GM19455 (cell line): ENCODE data around the gene DPYSL3.

Experiments used
- ATAC-seq: cut with Tn5 transposase; IDR thresholded peaks from one replicate; pipeline ENCODE4 v1.9.1; 2021; ENCODE audit not compliant: unreplicated experiment

The DPYSL3 gene

DNA sequence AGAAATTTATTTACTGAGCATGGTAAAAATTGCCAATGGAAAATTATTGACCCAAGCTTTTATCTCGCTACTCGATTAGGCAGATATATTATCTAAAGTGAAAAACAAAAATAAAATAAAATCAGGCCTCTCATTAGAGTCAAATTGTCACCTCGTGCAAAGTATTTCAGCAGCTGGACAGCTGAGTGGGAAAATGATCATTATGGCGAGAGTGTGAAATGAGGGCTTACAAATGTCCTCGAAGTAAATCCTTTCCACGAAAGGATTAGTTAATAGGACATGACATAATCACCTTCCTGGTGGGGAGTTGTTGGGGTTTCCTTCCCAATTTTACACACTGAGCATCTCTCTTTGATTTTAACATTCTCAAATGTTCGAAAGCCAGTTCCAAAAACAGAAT, 5.4 kb upstream of the DPYSL3 start:
- no peak for ATAC-seq

- no peak for ATAC-seq
These were observed 3.0 kb upstream of the DPYSL3 start for GRCh38 chr5:147512659-147513379.

GRCh38 chr5:147510885-147511284, 1.0 kb upstream of the DPYSL3 start:
- ATAC-seq = no peak

- no peak for ATAC-seq
These were observed 693 bp downstream of the DPYSL3 start for GRCh38 chr5:147509041-147509709.

DNA sequence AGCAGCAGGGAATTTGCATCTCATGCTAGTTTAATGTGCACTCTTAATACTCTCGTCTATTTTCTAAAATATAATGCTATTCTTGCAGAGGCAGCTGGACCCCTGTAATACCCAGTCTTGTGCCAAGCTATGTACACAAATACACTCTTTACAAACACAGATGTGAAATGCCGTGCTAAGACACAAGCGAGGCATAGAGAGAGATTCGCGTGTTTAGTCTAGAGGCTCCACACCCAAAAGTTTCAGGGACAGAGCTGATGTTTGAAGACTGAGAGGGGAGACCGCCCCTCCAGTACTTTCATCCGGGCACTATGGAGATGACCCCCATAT, 1.2 kb downstream of the DPYSL3 start:
- no peak for ATAC-seq

DNA sequence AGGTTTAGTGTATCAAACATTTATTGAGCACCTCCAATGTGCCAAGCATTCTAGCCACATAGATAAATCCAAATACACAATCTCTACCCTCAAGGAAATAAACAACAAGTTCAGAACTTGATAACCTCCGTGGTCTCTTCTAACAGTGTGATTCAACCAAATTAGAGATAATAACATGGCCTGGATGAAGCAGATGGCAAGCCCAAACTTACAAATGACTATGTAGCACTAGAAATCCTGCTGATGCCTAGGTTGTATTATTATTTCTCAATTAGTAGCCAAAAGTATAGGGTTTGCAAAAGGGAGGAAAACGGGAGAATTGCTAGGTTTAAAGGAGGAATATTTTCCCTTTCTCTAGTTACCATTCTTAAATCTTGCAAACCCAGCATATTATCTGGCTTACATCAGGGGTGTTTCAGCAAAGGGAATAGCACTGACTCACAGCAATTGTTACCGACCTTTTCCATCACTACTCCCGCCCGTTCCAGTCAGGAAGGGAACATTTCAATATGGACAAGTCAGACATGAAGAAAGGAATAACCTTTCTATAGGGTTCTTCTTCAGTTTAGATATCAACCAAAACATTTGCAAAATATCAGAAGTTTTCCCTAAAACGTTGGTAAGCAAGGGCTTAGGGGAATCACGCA, 2.3 kb downstream of the DPYSL3 start:
- ATAC-seq = no peak

DNA sequence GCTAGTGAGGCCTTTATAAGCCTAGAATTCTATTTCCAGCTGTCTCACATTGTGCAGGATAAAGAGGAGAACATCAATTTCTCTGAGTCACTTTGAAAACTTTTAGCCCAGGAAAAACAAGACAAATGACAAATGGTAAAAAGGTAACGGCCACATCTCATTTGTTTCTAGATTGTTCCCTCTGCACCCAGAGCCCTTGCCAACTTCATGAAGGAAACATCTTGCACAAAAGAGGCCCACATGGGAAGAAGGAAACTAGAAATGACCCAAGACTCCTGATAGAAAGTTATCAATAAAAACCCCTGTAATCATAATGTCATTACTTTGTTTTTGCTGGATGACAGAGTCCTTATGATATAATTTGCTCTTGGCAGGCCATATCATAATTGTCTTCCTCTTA, 5.3 kb downstream of the DPYSL3 start:
- ATAC-seq = no peak

DNA sequence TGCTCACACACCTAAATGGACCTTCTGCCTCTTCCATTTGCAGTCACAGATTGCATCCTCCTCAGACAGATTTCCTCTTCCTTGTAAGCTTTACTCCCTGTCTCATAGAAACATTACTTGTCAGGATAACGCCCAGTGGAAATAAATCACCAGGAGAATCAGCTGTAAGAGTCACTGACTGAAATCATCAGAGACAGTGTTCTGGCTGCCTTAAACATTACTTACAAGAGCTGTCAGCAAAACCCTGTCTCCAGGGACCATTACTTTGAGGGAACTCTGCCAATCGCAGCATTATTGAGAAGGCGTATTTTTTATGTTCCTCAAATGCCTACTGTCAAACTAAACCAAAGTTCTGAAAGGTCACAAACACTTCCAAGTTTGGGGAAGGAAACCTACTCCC, 5.9 kb downstream of the DPYSL3 start:
- ATAC-seq = no peak

GRCh38 chr5:147490989-147491388, 18.9 kb downstream of the DPYSL3 start:
- ATAC-seq = no peak

DNA sequence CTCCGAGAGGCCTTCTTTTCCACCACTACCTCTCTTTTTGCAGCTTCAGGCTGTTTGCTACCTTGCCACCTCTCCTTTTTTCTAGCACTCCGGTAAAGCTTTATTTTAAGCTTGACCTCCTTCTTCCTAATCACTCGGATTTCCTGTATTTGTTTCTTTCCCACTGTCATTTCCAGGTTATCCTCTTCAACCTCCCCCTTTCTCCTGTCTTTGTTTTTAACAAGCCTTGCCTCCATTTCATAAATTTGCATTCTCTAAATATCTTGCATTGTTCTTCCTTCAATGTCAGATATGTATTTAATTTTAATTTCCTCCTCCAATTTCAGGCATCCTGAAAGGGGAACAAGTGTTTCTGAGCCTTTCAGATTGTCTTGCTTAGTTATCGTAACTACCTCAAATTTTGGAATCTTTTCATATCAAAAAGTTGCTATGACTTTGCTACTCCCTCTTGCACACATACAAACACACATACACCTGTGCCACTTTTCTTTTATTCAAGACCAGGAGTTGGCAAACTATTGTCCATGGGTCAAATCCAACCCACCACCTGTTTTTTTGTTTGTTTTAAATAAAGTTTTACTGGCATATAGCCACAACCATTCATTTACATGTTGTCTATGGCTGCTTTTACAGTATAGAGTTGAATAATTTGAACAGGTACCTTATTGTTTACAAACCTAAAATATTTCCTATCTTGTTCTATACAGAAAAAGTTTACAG, 22.7 kb downstream of the DPYSL3 start:
- ATAC-seq = no peak

GRCh38 chr5:147485814-147486213, 24.1 kb downstream of the DPYSL3 start:
- ATAC-seq = no peak

DNA sequence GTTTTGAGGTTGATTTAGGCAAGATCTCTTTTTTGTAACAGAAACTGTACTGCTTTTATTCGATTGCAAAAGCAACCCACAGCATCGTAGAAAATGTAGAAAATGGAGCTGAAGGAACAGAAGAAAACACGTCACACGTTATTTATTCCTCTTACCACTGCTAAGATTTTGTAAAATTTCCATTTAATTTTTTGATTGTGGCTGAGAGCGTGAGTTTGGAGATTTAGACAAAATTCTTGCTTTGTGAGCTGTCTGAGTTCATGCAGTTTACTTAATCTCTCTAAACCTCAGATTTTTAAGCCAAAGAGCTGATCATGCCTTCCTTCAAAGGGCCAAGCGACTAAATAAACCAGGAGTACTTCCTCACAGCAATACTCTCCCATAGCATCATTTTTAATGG, 24.8 kb downstream of the DPYSL3 start:
- ATAC-seq = no peak

GRCh38 chr5:147484708-147485020, 25.2 kb downstream of the DPYSL3 start:
- ATAC-seq = no peak

DNA sequence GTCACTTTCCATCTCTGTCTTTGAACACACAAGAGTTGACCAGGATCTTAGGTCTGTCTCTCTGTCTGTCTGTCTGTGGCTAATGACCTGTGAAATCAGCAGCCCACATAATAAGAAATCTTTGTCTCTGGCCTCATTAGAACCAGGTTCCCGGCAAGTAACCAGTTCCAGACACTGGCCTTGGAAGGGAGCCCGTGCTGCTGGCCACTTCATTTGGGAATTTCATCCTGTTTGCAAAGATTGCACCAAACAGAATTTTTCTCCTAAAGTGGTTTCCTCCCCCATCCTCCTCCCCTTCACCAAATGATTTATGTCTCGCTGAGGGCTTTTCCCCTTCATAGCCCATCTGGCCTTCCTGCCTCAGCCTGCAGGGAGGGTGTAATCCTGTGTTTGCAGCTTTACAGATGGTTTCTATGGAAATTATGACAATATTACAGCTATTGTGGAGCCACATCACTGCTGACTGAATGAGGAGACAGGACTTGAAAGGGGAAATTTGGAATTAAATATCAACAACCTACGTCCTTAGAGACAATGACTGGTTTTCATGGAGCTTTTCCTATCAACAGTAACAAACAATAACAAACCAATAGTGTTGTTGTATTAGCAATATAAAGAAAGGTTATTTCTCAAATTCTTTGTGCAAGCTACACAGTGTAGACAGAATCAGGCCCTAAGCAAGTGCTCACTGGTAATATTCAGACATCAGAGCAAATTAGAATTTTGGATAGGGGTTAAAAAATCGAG, 25.7 kb downstream of the DPYSL3 start:
- no peak for ATAC-seq

- no peak for ATAC-seq
These were observed 26.6 kb downstream of the DPYSL3 start for GRCh38 chr5:147483188-147483790.

DNA sequence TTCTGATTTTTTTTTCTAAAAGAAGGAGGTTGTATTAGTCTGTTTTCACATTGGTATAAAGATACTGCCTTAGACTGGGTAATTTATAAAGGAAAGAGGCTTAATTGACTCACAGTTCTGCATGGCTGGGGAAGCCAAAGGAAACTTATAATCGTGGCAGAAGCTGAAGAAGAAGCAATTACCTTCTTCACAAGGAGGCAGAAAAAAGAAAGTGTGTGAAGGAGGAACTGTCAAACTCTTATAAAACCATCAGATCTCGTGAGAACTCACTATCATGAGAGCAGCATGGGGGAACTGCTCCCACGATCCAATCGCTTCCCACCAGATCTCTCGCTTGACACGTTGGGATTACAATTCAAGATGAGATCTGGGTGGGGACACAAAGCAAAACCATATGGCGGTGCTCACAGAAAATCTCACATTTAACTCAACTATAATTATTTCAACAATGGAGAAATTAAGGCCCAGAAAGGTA, 27.1 kb downstream of the DPYSL3 start:
- ATAC-seq = no peak

- no peak for ATAC-seq
These were observed 27.8 kb downstream of the DPYSL3 start for GRCh38 chr5:147481874-147482705.

- ATAC-seq = no peak
These were observed 28.5 kb downstream of the DPYSL3 start for GRCh38 chr5:147481376-147481775.

DNA sequence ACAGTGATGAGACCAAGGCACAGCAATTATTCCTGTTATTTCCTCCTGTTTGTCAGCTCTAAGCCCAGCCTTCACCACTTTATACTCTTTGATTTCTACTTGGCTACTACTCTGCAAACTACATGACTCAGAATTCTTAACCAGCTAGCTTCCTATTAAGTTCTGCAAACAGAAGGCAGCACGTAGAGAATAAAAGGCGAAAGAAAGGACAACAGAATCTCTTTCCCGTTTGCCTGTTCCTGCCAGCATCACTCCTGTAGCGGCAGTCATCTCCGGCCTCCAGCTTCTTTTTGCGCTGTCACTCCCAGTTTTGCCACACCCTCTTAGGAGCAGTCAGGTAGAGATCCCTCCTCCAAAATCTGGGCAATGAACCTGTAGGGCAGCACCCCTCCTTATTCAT, 29.9 kb downstream of the DPYSL3 start:
- no peak for ATAC-seq

- no peak for ATAC-seq
These were observed 30.4 kb downstream of the DPYSL3 start for GRCh38 chr5:147479444-147479843.
